ENCODE measurements around the gene STING1. TPM values are rescaled to one million over a fixed set of nuclear protein-coding genes. Genes with fewer than 3 reads are reported as not detected.

STING1 gene
- total and polyA plus RNA-seq, 7 donors: 4.4 to 13.2 (median 7.1) TPM

DNA sequence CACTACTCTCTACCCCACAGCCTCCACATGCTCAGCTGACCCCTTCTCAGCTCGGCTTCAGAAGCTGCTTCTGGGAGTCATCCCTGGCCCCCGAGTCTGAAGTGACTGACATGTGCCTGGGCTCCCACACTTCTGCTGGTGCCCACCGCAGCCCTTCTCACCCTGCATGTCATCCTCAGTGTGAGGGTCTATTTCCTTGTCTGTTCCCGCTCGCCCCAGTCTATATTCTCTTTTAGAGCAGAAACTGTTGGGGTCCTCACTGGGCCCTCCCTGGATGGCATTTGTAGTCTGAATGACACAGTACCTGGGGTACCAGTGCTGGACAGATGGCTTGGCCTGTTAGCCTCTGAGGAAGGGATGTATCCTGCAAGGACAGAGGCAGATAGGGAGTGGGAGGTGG, 25.3 kb downstream of the STING1 start:
- ATAC-seq: no peak
- intact Hi-C loops (cut with DNase I): loop anchor here in 1 of 2 donors (5.0 kb wide), 1 partner anchor 35 kb away; no protein-coding TSS in a partner anchor
- 86 to 96% (median 96%) methylated on average over 5 of the region's 5 CpGs for WGBS, 3 donors
- H3K36me3 ChIP-seq (ENCODE audit: insufficient read depth in 1 of 2, low read depth in 1 of 2): no peaks in the 10 kb centered on the region
- H3K27me3 ChIP-seq (ENCODE audit: insufficient read depth in 3 of 3, low read length in 2 of 3): no peaks in the 10 kb centered on the region
- TF ChIP-seq, protein P1, sequence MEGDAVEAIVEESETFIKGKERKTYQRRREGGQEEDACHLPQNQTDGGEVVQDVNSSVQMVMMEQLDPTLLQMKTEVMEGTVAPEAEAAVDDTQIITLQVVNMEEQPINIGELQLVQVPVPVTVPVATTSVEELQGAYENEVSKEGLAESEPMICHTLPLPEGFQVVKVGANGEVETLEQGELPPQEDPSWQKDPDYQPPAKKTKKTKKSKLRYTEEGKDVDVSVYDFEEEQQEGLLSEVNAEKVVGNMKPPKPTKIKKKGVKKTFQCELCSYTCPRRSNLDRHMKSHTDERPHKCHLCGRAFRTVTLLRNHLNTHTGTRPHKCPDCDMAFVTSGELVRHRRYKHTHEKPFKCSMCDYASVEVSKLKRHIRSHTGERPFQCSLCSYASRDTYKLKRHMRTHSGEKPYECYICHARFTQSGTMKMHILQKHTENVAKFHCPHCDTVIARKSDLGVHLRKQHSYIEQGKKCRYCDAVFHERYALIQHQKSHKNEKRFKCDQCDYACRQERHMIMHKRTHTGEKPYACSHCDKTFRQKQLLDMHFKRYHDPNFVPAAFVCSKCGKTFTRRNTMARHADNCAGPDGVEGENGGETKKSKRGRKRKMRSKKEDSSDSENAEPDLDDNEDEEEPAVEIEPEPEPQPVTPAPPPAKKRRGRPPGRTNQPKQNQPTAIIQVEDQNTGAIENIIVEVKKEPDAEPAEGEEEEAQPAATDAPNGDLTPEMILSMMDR (IDR thresholded peaks at IDR 0.05): no peak
- no peak overlapping the region for H3K4me3 ChIP-seq
- DNase-seq: peak in 1 of 2 donors; percentile 24
- H3K9me3 ChIP-seq: no peaks in the 10 kb centered on the region
- H3K4me1 ChIP-seq: no peaks in the 10 kb centered on the region
- no peak overlapping the region for H3K27ac ChIP-seq

DNA sequence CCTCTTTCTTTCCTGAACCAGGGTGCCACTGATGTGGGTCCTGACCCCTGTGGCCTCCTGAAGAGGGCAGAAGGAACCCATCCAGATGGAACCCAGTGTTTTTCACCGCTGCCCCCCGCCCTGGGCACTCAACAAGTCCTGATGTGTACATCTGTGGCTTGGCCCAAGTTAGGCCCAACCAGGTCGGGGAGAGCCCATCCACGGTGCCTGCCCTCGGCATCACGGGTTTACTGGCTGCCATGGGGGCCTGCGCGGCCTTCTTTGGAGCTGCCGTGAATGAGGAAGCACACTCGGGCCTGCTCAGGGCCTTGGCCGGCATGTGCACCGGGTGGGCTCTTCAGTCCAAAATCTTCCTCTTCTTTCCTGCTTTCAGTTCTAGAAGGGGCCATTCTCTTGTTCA, 25.8 kb downstream of the STING1 start:
- ATAC-seq: no peak
- DNase-seq: peak in 1 of 2 donors; percentile 16
- no peak overlapping the region for H3K27ac ChIP-seq
- intact Hi-C loops (cut with DNase I): loop anchor here in 1 of 2 donors (5.0 kb wide), 1 partner anchor 36 kb away; no protein-coding TSS in a partner anchor
- TF ChIP-seq, protein P1 (IDR thresholded peaks at IDR 0.05): no peak
- H3K4me3 ChIP-seq: no peak overlapping the region
- no peaks in the 10 kb centered on the region for H3K27me3 ChIP-seq (ENCODE audit: insufficient read depth in 3 of 3, low read length in 2 of 3)
- H3K36me3 ChIP-seq (ENCODE audit: insufficient read depth in 1 of 2, low read depth in 1 of 2): no peaks in the 10 kb centered on the region
- H3K9me3 ChIP-seq: no peaks in the 10 kb centered on the region
- H3K4me1 ChIP-seq: no peaks in the 10 kb centered on the region
- WGBS, 3 donors: 92 to 97% (median 92%) methylated on average over 12 of the region's 12 CpGs

DNA sequence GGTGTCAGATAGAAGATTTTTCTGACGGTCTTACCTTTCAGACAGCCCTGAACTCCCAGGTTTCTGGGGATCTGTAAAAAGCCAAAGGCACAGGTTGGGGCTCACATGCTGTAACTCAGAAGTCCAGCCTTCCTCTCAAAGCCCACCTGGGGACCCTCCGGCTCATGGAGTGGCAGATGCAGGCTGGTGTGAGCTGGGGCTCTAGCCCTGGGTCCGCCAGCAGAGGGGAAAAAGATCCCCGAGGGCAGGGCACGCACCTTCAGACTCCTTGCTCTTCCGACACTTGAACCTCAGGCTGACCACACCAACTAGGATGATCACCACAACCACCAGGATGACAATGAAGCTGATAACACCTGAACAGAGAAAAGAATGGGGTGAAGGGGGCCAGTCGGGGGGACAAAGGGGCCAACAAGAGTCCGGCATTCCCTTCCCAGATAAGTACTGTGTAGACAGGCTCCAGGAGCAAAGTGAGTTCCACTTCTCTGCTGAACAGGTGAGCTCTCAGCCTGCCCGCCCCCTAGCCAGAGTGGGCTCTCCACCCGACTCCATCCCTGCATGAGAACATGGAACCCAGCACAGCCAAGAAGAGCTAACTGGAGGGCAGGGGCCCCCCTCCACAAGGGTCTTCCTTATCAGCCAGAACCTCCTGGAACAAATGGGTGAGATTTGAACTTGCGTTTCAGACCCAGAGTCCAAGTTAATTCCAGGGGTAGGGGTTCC, 27.8 kb downstream of the STING1 start:
- Histone ChIP-seq H3K27ac (no peak overlapping the region), H3K4me3 (no peak overlapping the region), H3K36me3 (ENCODE audit: insufficient read depth in 1 of 2, low read depth in 1 of 2) (no peaks in the 10 kb centered on the region), H3K9me3 (no peaks in the 10 kb centered on the region), H3K4me1 (no peaks in the 10 kb centered on the region), H3K27me3 (ENCODE audit: insufficient read depth in 3 of 3, low read length in 2 of 3) (no peaks in the 10 kb centered on the region)
- intact Hi-C loops (cut with DNase I): loop anchor here in 1 of 2 donors (5.0 kb wide), 1 partner anchor 38 kb away; no protein-coding TSS in a partner anchor
- DNase-seq (peak in 1 of 2 donors; percentile 24), ATAC-seq (no peak)
- WGBS, 3 donors: 83 to 87% (median 87%) methylated on average over 11 of the region's 11 CpGs
- TF ChIP-seq, protein P1 (IDR thresholded peaks at IDR 0.05): no peak

DNA sequence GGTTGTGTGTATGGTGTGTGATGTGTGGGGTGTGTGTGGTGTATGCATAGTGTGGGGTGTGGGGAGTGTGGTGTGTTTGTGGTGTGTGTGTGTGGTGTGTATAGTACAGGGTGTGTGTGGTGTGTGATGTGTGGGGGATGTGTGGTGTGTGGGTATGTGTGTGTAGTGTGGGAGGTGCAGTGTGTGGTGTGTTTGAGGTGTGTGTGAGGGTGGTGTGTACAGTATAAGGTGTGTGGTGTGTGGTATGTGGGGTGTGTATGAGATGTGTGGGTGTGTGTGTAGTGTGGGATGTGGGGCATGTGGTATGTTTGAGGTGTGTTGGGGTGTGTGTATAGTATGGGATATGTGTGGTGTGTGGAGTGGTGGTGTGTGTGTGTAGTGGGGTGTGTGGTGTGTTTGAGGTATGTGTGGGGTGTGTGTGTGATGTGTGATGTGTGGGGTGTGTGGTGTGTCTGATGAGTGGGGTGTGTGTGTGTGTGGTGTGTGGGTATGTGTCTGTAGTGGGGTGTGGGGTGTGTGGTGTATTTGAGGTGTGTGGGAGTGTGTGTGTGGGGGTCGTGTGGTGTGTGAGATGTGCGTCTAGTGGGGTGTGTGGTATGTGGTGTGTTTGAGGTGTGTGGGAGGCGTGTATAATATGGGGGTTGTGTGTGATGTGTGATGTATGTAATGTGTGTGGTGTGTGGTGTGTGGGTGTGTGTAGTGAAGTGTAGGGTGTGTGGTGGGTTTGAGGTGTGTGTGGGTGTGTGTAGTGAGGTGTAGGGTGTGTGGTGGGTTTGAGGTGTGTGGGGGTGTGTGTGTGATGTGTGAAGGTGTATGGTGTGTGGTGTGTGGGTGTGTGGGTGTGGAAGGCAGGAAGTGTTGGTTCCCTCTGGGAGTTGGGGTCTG, 28.6 kb downstream of the STING1 start:
- Histone ChIP-seq H3K27me3 (ENCODE audit: insufficient read depth in 3 of 3, low read length in 2 of 3) (no peaks in the 10 kb centered on the region), H3K4me1 (no peaks in the 10 kb centered on the region), H3K36me3 (ENCODE audit: insufficient read depth in 1 of 2, low read depth in 1 of 2) (no peaks in the 10 kb centered on the region), H3K27ac (no peak overlapping the region), H3K9me3 (no peaks in the 10 kb centered on the region), H3K4me3 (no peak overlapping the region)
- 79 to 90% (median 88%) methylated on average over 3 of the region's 3 CpGs for WGBS, 3 donors
- no peak for DNase-seq
- TF ChIP-seq, protein P1 (IDR thresholded peaks at IDR 0.05): no peak
- ATAC-seq: peak in 1 of 4 donors; percentile 19
- intact Hi-C loops (cut with DNase I): no loop called here
